Measurements from ENCODE around the gene EPHA2.

Gene EPHA2

GRCh38 chr1:16129316-16129715, 26.6 kb downstream of the EPHA2 start:
- Histone ChIP-seq H3K27me3 (replicated peaks; ENCODE audit: control insufficient read depth, insufficient read depth, low read length) (no peaks in the 10 kb centered on the region; the same call in none of the 2 replicates), H3K4me3 (replicated peaks; ENCODE audit: low read depth, low read length) (no peak overlapping the region), H3K36me3 (ENCODE audit: control insufficient read depth, insufficient read depth, low read length) (no peaks in the 10 kb centered on the region)
- DNase-seq (ENCODE audit: extremely low read depth, insufficient read length) = no peak
- TF ChIP-seq CTCF (IDR thresholded peaks at IDR 0.05; ENCODE audit: insufficient read depth, low read length, poor library complexity, severe bottlenecking) = no peak

- TF ChIP-seq CTCF (IDR thresholded peaks at IDR 0.05; ENCODE audit: insufficient read depth, low read length, poor library complexity, severe bottlenecking) = no peak
- DNase-seq (ENCODE audit: extremely low read depth, insufficient read length) = no peak
- no peaks in the 10 kb centered on the region for H3K36me3 ChIP-seq (ENCODE audit: control insufficient read depth, insufficient read depth, low read length)
Observed at GRCh38 chr1:16128338-16128741, 27.5 kb downstream of the EPHA2 start.

GRCh38 chr1:16127676-16128337, 28.1 kb downstream of the EPHA2 start:
- no peak for DNase-seq (ENCODE audit: extremely low read depth, insufficient read length)
- TF ChIP-seq CTCF (IDR thresholded peaks at IDR 0.05; ENCODE audit: insufficient read depth, low read length, poor library complexity, severe bottlenecking) = no peak

More at GRCh38 chr1:16128338-16128741, 27.5 kb downstream of the EPHA2 start:
- no peak overlapping the region for H3K4me3 ChIP-seq (replicated peaks; ENCODE audit: low read depth, low read length)
- H3K27me3 ChIP-seq (replicated peaks; ENCODE audit: control insufficient read depth, insufficient read depth, low read length) = no peaks in the 10 kb centered on the region; the same call in none of the 2 replicates

GRCh38 chr1:16126743-16127515, 28.9 kb downstream of the EPHA2 start:
- no peak overlapping the region for H3K4me3 ChIP-seq (replicated peaks; ENCODE audit: low read depth, low read length)
- no peak for DNase-seq (ENCODE audit: extremely low read depth, insufficient read length)
- TF ChIP-seq CTCF (IDR thresholded peaks at IDR 0.05; ENCODE audit: insufficient read depth, low read length, poor library complexity, severe bottlenecking) = no peak
- H3K27me3 ChIP-seq (replicated peaks; ENCODE audit: control insufficient read depth, insufficient read depth, low read length) = no peaks in the 10 kb centered on the region; the same call in none of the 2 replicates
- no peaks in the 10 kb centered on the region for H3K36me3 ChIP-seq (ENCODE audit: control insufficient read depth, insufficient read depth, low read length)

More at GRCh38 chr1:16127676-16128337, 28.1 kb downstream of the EPHA2 start:
- Histone ChIP-seq H3K4me3 (replicated peaks; ENCODE audit: low read depth, low read length) (no peak overlapping the region), H3K27me3 (replicated peaks; ENCODE audit: control insufficient read depth, insufficient read depth, low read length) (no peaks in the 10 kb centered on the region; the same call in none of the 2 replicates), H3K36me3 (ENCODE audit: control insufficient read depth, insufficient read depth, low read length) (no peaks in the 10 kb centered on the region)

GRCh38 chr1:16126160-16126559, 29.7 kb downstream of the EPHA2 start:
- Histone ChIP-seq H3K27me3 (replicated peaks; ENCODE audit: control insufficient read depth, insufficient read depth, low read length) (no peaks in the 10 kb centered on the region; the same call in none of the 2 replicates), H3K4me3 (replicated peaks; ENCODE audit: low read depth, low read length) (no peak overlapping the region), H3K36me3 (ENCODE audit: control insufficient read depth, insufficient read depth, low read length) (no peaks in the 10 kb centered on the region)
- no peak for DNase-seq (ENCODE audit: extremely low read depth, insufficient read length)
- TF ChIP-seq CTCF (IDR thresholded peaks at IDR 0.05; ENCODE audit: insufficient read depth, low read length, poor library complexity, severe bottlenecking) = no peak
